Measurements from ENCODE around the gene ZBTB12. TPM values are rescaled to one million over a fixed set of nuclear protein-coding genes. Genes with fewer than 3 reads are reported as not detected.
"Not testable (repeated sequence)": the region's sequence is repeated elsewhere in the genome, so short reads cannot be mapped to it uniquely, and the experiment has no call there.

ZBTB12 gene
- total RNA-seq, 1 donor, result 3.6 TPM

DNA sequence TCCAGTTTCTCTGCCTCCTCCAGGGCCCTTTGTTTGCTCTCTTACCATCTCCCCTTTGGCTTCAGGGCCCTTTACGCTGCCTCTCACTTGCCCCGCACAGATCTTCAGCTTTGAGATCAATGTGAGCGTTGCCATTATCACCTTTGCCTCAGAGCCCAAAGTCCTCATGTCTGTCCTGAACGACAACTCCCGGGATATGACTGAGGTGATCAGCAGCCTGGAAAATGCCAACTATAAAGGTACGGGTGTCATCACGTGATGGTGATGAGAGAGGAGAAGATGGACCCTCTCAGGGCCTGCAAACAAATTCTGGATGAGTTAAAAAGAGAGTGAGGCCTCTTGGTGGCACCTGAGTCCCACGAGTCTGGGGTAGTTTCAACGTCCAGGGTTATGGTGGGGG, 33.9 kb upstream of the ZBTB12 start:
- TF ChIP-seq, protein P1, sequence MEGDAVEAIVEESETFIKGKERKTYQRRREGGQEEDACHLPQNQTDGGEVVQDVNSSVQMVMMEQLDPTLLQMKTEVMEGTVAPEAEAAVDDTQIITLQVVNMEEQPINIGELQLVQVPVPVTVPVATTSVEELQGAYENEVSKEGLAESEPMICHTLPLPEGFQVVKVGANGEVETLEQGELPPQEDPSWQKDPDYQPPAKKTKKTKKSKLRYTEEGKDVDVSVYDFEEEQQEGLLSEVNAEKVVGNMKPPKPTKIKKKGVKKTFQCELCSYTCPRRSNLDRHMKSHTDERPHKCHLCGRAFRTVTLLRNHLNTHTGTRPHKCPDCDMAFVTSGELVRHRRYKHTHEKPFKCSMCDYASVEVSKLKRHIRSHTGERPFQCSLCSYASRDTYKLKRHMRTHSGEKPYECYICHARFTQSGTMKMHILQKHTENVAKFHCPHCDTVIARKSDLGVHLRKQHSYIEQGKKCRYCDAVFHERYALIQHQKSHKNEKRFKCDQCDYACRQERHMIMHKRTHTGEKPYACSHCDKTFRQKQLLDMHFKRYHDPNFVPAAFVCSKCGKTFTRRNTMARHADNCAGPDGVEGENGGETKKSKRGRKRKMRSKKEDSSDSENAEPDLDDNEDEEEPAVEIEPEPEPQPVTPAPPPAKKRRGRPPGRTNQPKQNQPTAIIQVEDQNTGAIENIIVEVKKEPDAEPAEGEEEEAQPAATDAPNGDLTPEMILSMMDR (IDR thresholded peaks at IDR 0.05; ENCODE audit: extremely low read depth, low read depth, low read length), result no peak

DNA sequence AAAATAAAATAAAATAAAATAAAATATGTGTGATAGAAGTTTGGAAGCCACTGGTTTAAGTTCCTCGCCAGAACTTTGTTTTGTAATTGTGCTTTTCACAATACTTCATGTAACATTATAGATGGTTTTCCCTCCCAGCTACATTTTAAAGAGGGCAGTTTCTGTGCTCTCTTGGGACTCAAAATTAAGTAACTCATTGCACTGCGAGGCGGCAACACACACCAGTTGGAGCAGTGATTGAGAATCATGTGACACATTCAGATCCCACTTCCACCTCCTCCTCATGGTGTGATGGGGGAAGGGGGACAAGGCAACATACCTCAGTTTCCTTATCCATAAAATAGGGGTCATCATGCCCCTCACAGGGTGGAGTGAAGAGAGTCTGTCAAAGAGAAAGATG, 33.1 kb upstream of the ZBTB12 start:
- no peak overlapping the region for H3K4me3 ChIP-seq (ENCODE audit: insufficient read depth, low read length)
- DNase-seq (ENCODE audit: insufficient read length, low spot score, missing footprints), result no peak
- H4K20me1 ChIP-seq (ENCODE audit: insufficient read depth, low read length), result no peaks in the 10 kb centered on the region
- peaks cover 8% of the 10 kb centered on the region for H3K27me3 ChIP-seq (ENCODE audit: insufficient read depth, low read length)
- peaks cover 1% of the 10 kb centered on the region for H3K4me1 ChIP-seq (ENCODE audit: insufficient read depth, low read length)
- no peaks in the 10 kb centered on the region for H3K79me2 ChIP-seq (ENCODE audit: insufficient read depth, low read length)
- H3K36me3 ChIP-seq (ENCODE audit: insufficient read depth, low read length), result no peaks in the 10 kb centered on the region
- H3K27ac ChIP-seq (ENCODE audit: low read depth, low read length), result no peak overlapping the region
- no peak overlapping the region for H2AFZ ChIP-seq (ENCODE audit: low read length)
- TF ChIP-seq, protein P1 (IDR thresholded peaks at IDR 0.05; ENCODE audit: extremely low read depth, low read depth, low read length), result no peak
- H3K9me3 ChIP-seq (ENCODE audit: low read depth, low read length), result no peaks in the 10 kb centered on the region
- H3K4me2 ChIP-seq (ENCODE audit: insufficient read depth, low read length), result no peak overlapping the region

More for the DNA sequence above, 33.9 kb upstream of the ZBTB12 start:
- no peak overlapping the region for H3K4me3 ChIP-seq (ENCODE audit: insufficient read depth, low read length)
- H3K36me3 ChIP-seq (ENCODE audit: insufficient read depth, low read length), result no peaks in the 10 kb centered on the region
- no peak overlapping the region for H2AFZ ChIP-seq (ENCODE audit: low read length)
- no peaks in the 10 kb centered on the region for H3K79me2 ChIP-seq (ENCODE audit: insufficient read depth, low read length)
- no peak for DNase-seq (ENCODE audit: insufficient read length, low spot score, missing footprints)
- no peak overlapping the region for H3K27ac ChIP-seq (ENCODE audit: low read depth, low read length)
- H3K4me1 ChIP-seq (ENCODE audit: insufficient read depth, low read length), result peaks cover 3% of the 10 kb centered on the region
- no peaks in the 10 kb centered on the region for H3K9me3 ChIP-seq (ENCODE audit: low read depth, low read length)
- peaks cover 8% of the 10 kb centered on the region for H3K27me3 ChIP-seq (ENCODE audit: insufficient read depth, low read length)
- no peak overlapping the region for H3K4me2 ChIP-seq (ENCODE audit: insufficient read depth, low read length)
- no peaks in the 10 kb centered on the region for H4K20me1 ChIP-seq (ENCODE audit: insufficient read depth, low read length)

DNA sequence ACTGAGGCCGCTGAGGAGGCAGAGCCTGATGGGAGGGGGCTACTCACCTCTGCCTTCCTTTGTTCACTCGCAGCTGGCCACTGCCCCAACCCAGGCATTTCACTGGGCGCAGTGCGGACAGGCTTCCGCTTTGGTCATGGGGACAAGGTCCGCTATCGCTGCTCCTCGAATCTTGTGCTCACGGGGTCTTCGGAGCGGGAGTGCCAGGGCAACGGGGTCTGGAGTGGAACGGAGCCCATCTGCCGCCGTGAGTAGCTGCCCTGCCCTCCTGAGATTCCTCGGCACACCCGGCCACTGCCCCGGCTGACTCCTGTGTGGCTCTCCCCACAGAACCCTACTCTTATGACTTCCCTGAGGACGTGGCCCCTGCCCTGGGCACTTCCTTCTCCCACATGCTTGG, 31.7 kb upstream of the ZBTB12 start:
- H2AFZ ChIP-seq (ENCODE audit: low read length), result no peak overlapping the region
- DNase-seq (ENCODE audit: insufficient read length, low spot score, missing footprints), result no peak
- no peaks in the 10 kb centered on the region for H3K79me2 ChIP-seq (ENCODE audit: insufficient read depth, low read length)
- H3K4me3 ChIP-seq (ENCODE audit: insufficient read depth, low read length), result no peak overlapping the region
- H3K27me3 ChIP-seq (ENCODE audit: insufficient read depth, low read length), result peaks cover 8% of the 10 kb centered on the region
- no peak overlapping the region for H3K4me2 ChIP-seq (ENCODE audit: insufficient read depth, low read length)
- H4K20me1 ChIP-seq (ENCODE audit: insufficient read depth, low read length), result no peaks in the 10 kb centered on the region
- TF ChIP-seq, protein P1 (IDR thresholded peaks at IDR 0.05; ENCODE audit: extremely low read depth, low read depth, low read length), result no peak
- H3K9me3 ChIP-seq (ENCODE audit: low read depth, low read length), result no peaks in the 10 kb centered on the region
- no peak overlapping the region for H3K27ac ChIP-seq (ENCODE audit: low read depth, low read length)
- H3K36me3 ChIP-seq (ENCODE audit: insufficient read depth, low read length), result no peaks in the 10 kb centered on the region
- no peaks in the 10 kb centered on the region for H3K4me1 ChIP-seq (ENCODE audit: insufficient read depth, low read length)

DNA sequence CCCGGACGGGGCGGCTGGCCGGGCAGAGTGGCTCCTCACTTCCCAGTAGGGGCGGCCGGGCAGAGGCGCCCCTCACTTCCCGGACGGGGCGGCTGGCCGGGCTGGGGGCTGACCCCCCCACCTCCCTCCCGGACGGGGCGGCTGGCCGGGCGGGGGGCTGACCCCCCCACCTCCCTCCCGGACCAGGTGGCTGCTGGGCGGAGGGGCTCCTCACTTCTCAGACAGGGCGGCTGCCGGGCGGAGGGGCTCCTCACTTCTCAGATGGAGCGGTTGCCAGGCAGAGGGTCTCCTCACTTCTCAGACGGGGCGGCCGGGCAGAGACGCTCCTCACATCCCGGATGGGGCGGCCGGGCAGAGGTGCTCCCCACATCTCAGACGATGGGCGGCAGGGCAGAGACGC, 30.3 kb upstream of the ZBTB12 start:
- H3K4me2 ChIP-seq (ENCODE audit: insufficient read depth, low read length); H3K79me2 ChIP-seq (ENCODE audit: insufficient read depth, low read length); H3K9me3 ChIP-seq (ENCODE audit: low read depth, low read length); H3K36me3 ChIP-seq (ENCODE audit: insufficient read depth, low read length); DNase-seq (ENCODE audit: insufficient read length, low spot score, missing footprints); H2AFZ ChIP-seq (ENCODE audit: low read length); H3K4me3 ChIP-seq (ENCODE audit: insufficient read depth, low read length); H3K27ac ChIP-seq (ENCODE audit: low read depth, low read length); H3K27me3 ChIP-seq (ENCODE audit: insufficient read depth, low read length); H4K20me1 ChIP-seq (ENCODE audit: insufficient read depth, low read length); H3K4me1 ChIP-seq (ENCODE audit: insufficient read depth, low read length): not testable (repeated sequence)

All from osteoblast (primary cell).